Measurements from ENCODE around the gene CD37.
"Not testable (repeated sequence)": the region's sequence is repeated elsewhere in the genome, so short reads cannot be mapped to it uniquely, and the experiment has no call there.

CD37 gene

GRCh38 chr19:49297403-49297802, 37.8 kb upstream of the CD37 start:
- ATAC-seq = no peak
- no peak for TF ChIP-seq TSHZ2 (CRISPR knock-in tag; IDR thresholded peaks at IDR 0.05)
- no peak for TF ChIP-seq PATZ1 (CRISPR knock-in tag; IDR thresholded peaks at IDR 0.05; ENCODE audit: borderline replicate concordance)
- TF ChIP-seq ISL1 (CRISPR knock-in tag; IDR thresholded peaks at IDR 0.05) = no peak
- no peak for TF ChIP-seq SNAI2 (CRISPR knock-in tag; IDR thresholded peaks at IDR 0.05)
- TF ChIP-seq ESRRG (CRISPR knock-in tag; IDR thresholded peaks at IDR 0.05) = no peak
- TF ChIP-seq BACH2 (CRISPR knock-in tag; IDR thresholded peaks at IDR 0.05; ENCODE audit: borderline replicate concordance) = no peak
- TF ChIP-seq GLIS3 (CRISPR knock-in tag; IDR thresholded peaks at IDR 0.05) = no peak
- TF ChIP-seq CSDC2 (CRISPR knock-in tag; IDR thresholded peaks at IDR 0.05) = no peak
- TF ChIP-seq RARB (CRISPR knock-in tag; IDR thresholded peaks at IDR 0.05) = no peak
- TF ChIP-seq ZNF70 (CRISPR knock-in tag; IDR thresholded peaks at IDR 0.05) = no peak
- TF ChIP-seq ZFP3 (CRISPR knock-in tag; IDR thresholded peaks at IDR 0.05) = no peak
- no peak for TF ChIP-seq OSR1 (CRISPR knock-in tag; IDR thresholded peaks at IDR 0.05)
- no peak for TF ChIP-seq PPARA (CRISPR knock-in tag; IDR thresholded peaks at IDR 0.05; ENCODE audit: borderline replicate concordance)
- TF ChIP-seq ZC3H10 (CRISPR knock-in tag; IDR thresholded peaks at IDR 0.05) = no peak

GRCh38 chr19:49298653-49299052, 36.6 kb upstream of the CD37 start:
- not testable (repeated sequence) for ATAC-seq

GRCh38 chr19:49301165-49301865, 33.9 kb upstream of the CD37 start:
- peak; percentile 100 for ATAC-seq
- no peak for TF ChIP-seq TCF4 (CRISPR knock-in tag; IDR thresholded peaks at IDR 0.05; ENCODE audit: borderline replicate concordance)
- TF ChIP-seq ZNF70 (CRISPR knock-in tag; IDR thresholded peaks at IDR 0.05) = no peak
- TF ChIP-seq ZFP30 (CRISPR knock-in tag; IDR thresholded peaks at IDR 0.05) = no peak
- no peak for TF ChIP-seq ZC3H10 (CRISPR knock-in tag; IDR thresholded peaks at IDR 0.05)
- TF ChIP-seq GLIS3 (CRISPR knock-in tag; IDR thresholded peaks at IDR 0.05) = no peak
- TF ChIP-seq ARNTL (CRISPR knock-in tag; IDR thresholded peaks at IDR 0.05; ENCODE audit: borderline replicate concordance, low read depth) = no peak
- TF ChIP-seq BACH2 (CRISPR knock-in tag; IDR thresholded peaks at IDR 0.05; ENCODE audit: borderline replicate concordance) = no peak
- TF ChIP-seq CSRNP3 (CRISPR knock-in tag; IDR thresholded peaks at IDR 0.05) = no peak
- TF ChIP-seq SNAI2 (CRISPR knock-in tag; IDR thresholded peaks at IDR 0.05) = no peak
- TF ChIP-seq TSHZ2 (CRISPR knock-in tag; IDR thresholded peaks at IDR 0.05) = no peak
- TF ChIP-seq ZFP3 (CRISPR knock-in tag; IDR thresholded peaks at IDR 0.05) = no peak
- TF ChIP-seq ISL1 (CRISPR knock-in tag; IDR thresholded peaks at IDR 0.05) = no peak

GRCh38 chr19:49301866-49302252, 33.3 kb upstream of the CD37 start:
- TF ChIP-seq PATZ1 (CRISPR knock-in tag; IDR thresholded peaks at IDR 0.05; ENCODE audit: borderline replicate concordance) = no peak
- no peak for TF ChIP-seq ZNF70 (CRISPR knock-in tag; IDR thresholded peaks at IDR 0.05)
- TF ChIP-seq TOX (CRISPR knock-in tag; IDR thresholded peaks at IDR 0.05; ENCODE audit: borderline replicate concordance) = no peak
- no peak for TF ChIP-seq ISL1 (CRISPR knock-in tag; IDR thresholded peaks at IDR 0.05)
- no peak for TF ChIP-seq TSHZ2 (CRISPR knock-in tag; IDR thresholded peaks at IDR 0.05)
- TF ChIP-seq ESRRG (CRISPR knock-in tag; IDR thresholded peaks at IDR 0.05) = no peak
- TF ChIP-seq ZNF8 (CRISPR knock-in tag; IDR thresholded peaks at IDR 0.05) = no peak
- no peak for TF ChIP-seq PPARA (CRISPR knock-in tag; IDR thresholded peaks at IDR 0.05; ENCODE audit: borderline replicate concordance)
- no peak; the same call in 2 of the 3 replicates for ATAC-seq

GRCh38 chr19:49306734-49307133, 28.5 kb upstream of the CD37 start:
- peak; percentile 44; the same call in 2 of the 3 replicates for ATAC-seq

Data from SK-N-SH treated with all-trans-retinoic acid at 6 μM for 48 hours (cell line).